ENCODE measurements around the gene SLC25A47.

GRCh38 chr14:100297320-100298300 is 25.5 kb upstream of the SLC25A47 start:
- TF ChIP-seq, protein P1, sequence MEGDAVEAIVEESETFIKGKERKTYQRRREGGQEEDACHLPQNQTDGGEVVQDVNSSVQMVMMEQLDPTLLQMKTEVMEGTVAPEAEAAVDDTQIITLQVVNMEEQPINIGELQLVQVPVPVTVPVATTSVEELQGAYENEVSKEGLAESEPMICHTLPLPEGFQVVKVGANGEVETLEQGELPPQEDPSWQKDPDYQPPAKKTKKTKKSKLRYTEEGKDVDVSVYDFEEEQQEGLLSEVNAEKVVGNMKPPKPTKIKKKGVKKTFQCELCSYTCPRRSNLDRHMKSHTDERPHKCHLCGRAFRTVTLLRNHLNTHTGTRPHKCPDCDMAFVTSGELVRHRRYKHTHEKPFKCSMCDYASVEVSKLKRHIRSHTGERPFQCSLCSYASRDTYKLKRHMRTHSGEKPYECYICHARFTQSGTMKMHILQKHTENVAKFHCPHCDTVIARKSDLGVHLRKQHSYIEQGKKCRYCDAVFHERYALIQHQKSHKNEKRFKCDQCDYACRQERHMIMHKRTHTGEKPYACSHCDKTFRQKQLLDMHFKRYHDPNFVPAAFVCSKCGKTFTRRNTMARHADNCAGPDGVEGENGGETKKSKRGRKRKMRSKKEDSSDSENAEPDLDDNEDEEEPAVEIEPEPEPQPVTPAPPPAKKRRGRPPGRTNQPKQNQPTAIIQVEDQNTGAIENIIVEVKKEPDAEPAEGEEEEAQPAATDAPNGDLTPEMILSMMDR (IDR thresholded peaks at IDR 0.05), result no peak
- TF ChIP-seq EZH2 (IDR thresholded peaks at IDR 0.05; ENCODE audit: borderline replicate concordance, insufficient read depth, low read depth, low read length, poor library complexity, severe bottlenecking), result no peak

All from B cell (primary cell).